Measurements from ENCODE around the gene GGACT. TPM values are rescaled to one million over a fixed set of nuclear protein-coding genes. Genes with fewer than 3 reads are reported as not detected.
"Not testable (repeated sequence)": the region's sequence is repeated elsewhere in the genome, so short reads cannot be mapped to it uniquely, and the experiment has no call there.

Gene GGACT
- total and polyA plus RNA-seq, 5 donors from 2014 or later = 8.3 to 15.1 (median 9.3) TPM

DNA sequence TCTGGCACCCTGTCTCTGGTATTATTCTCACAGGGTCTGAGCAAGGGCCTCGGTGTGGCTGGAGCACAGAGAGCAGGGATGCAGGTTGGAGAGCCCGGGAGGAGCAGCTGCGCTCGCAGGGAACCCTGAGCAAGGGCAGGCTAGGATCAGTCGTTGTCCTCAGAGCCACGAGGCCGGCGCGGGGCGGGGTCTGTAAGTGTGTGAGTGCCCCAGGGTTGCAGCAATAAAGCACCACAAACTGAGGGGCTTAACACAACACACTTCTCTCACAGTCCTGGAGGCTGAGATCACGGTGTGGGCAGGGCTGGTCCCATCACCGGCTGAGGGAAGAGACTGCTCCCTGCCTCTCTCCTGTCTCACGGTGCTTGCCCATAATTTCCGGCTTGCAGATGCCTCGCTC lies 38.5 kb upstream of the GGACT start:
- H3K27ac Mint-ChIP-seq = no peak overlapping the region
- H3K27ac ChIP-seq (ENCODE audit: insufficient read depth, low read length, poor library complexity, severe bottlenecking) = no peak overlapping the region
- H3K4me1 ChIP-seq (ENCODE audit: control insufficient read depth, insufficient read depth, low read length, poor library complexity, severe bottlenecking) = no peaks in the 10 kb centered on the region
- no peak overlapping the region for H3K4me3 ChIP-seq (ENCODE audit: low read depth, low read length)
- H3K27me3 ChIP-seq (ENCODE audit: control insufficient read depth, insufficient read depth, low read length) = no peaks in the 10 kb centered on the region
- H3K4me1 Mint-ChIP-seq = peaks cover 0 to 16% (median 3%) of the 10 kb centered on the region in 4 donors
- no peaks in the 10 kb centered on the region for H3K9me3 ChIP-seq (ENCODE audit: control insufficient read depth in 2 of 2, low read length in 2 of 2)
- H3K36me3 ChIP-seq (ENCODE audit: control insufficient read depth, insufficient read depth, low read length) = peaks cover 34% of the 10 kb centered on the region
- H3K4me3 Mint-ChIP-seq = no peak overlapping the region
- peaks cover 50% of the 10 kb centered on the region for H3K36me3 Mint-ChIP-seq
- ATAC-seq (ENCODE audit: low read depth in 2 of 2) (no peak), DNase-seq (no peak)
- H3K27me3 Mint-ChIP-seq = no peaks in the 10 kb centered on the region
- H3K9me3 Mint-ChIP-seq = no peaks in the 10 kb centered on the region

GRCh38 chr13:100625447-100625846 lies 36.9 kb upstream of the GGACT start:
- no peak for ATAC-seq (ENCODE audit: low read depth in 2 of 2)
- H3K27ac ChIP-seq (ENCODE audit: insufficient read depth, low read length, poor library complexity, severe bottlenecking) = no peak overlapping the region
- peak overlapping the region in 1 of 3 donors; percentile 20 for H3K27ac Mint-ChIP-seq

DNA sequence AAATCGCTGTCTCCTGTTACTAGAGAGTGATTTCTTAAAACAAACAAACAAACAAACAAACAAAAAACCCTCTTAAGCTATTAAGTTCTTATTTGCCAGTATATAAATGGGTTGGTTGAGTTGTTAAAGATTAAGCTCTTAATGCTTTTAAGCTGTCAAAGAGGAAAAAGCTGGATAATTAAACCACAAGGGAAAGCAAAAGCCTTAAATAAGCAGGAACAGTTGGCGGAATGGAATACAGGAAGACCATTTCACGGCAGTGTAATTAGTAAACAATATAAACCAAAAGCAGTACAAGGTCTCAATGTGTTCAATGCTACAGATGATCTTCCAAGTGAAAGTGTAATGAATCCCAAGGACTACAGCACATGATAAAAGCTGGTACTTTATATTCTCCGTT lies 32.2 kb upstream of the GGACT start:
- peaks cover 29% of the 10 kb centered on the region for H3K36me3 Mint-ChIP-seq
- no peak for ATAC-seq (ENCODE audit: low read depth in 2 of 2)
- no peak overlapping the region for H3K4me3 Mint-ChIP-seq
- peaks cover 0 to 1% (median 0%) of the 10 kb centered on the region in 7 donors for H3K9me3 Mint-ChIP-seq
- Histone ChIP-seq H3K4me1 (ENCODE audit: control insufficient read depth, insufficient read depth, low read length, poor library complexity, severe bottlenecking) (peaks cover 5% of the 10 kb centered on the region), H3K27me3 (ENCODE audit: control insufficient read depth, insufficient read depth, low read length) (no peaks in the 10 kb centered on the region), H3K36me3 (ENCODE audit: control insufficient read depth, insufficient read depth, low read length) (peaks cover 8% of the 10 kb centered on the region), H3K4me3 (ENCODE audit: low read depth, low read length) (no peak overlapping the region), H3K9me3 (ENCODE audit: control insufficient read depth in 2 of 2, low read length in 2 of 2) (no peaks in the 10 kb centered on the region), H3K27ac (ENCODE audit: insufficient read depth, low read length, poor library complexity, severe bottlenecking) (no peak overlapping the region)
- peak overlapping the region in 1 of 3 donors; percentile 28 for H3K27ac Mint-ChIP-seq
- no peak for DNase-seq
- H3K4me1 Mint-ChIP-seq = peaks cover 15 to 29% (median 23%) of the 10 kb centered on the region in 4 donors
- H3K27me3 Mint-ChIP-seq = no peaks in the 10 kb centered on the region

More at GRCh38 chr13:100625447-100625846, 36.9 kb upstream of the GGACT start:
- Mint-ChIP-seq H3K9me3 (no peaks in the 10 kb centered on the region), H3K4me1 (peaks cover 4 to 19% (median 6%) of the 10 kb centered on the region in 4 donors), H3K36me3 (peaks cover 56% of the 10 kb centered on the region), H3K27me3 (no peaks in the 10 kb centered on the region), H3K4me3 (no peak overlapping the region)
- DNase-seq = no peak
- H3K36me3 ChIP-seq (ENCODE audit: control insufficient read depth, insufficient read depth, low read length) = peaks cover 28% of the 10 kb centered on the region
- H3K27me3 ChIP-seq (ENCODE audit: control insufficient read depth, insufficient read depth, low read length) = no peaks in the 10 kb centered on the region
- no peaks in the 10 kb centered on the region for H3K4me1 ChIP-seq (ENCODE audit: control insufficient read depth, insufficient read depth, low read length, poor library complexity, severe bottlenecking)
- no peak overlapping the region for H3K4me3 ChIP-seq (ENCODE audit: low read depth, low read length)
- no peaks in the 10 kb centered on the region for H3K9me3 ChIP-seq (ENCODE audit: control insufficient read depth in 2 of 2, low read length in 2 of 2)

DNA sequence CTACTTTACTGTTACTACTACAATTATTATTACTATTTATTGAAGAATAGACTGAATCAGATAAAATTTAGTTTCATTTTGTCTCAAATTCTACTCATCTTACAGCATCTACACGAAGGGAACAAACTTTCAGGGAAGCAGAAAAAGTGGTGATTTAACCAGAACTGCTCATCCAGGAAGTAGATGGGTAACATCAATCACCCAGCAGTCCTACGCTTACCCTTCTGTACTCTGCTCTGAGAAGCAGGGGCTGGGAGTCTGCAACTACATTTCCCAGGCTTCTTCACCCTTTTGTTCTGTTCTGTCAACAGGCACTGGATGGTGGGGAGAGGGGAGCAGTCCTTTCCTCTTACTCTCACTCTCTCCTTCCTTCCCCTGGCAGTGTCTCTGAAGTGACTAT lies 31.4 kb upstream of the GGACT start:
- H3K27ac Mint-ChIP-seq = peak overlapping the region; percentile 28 to 80 (median 70)
- Histone ChIP-seq H3K27me3 (ENCODE audit: control insufficient read depth, insufficient read depth, low read length) (no peaks in the 10 kb centered on the region), H3K9me3 (ENCODE audit: control insufficient read depth in 2 of 2, low read length in 2 of 2) (no peaks in the 10 kb centered on the region), H3K4me3 (ENCODE audit: low read depth, low read length) (peak overlapping the region; percentile 54), H3K36me3 (ENCODE audit: control insufficient read depth, insufficient read depth, low read length) (peaks cover 5% of the 10 kb centered on the region), H3K27ac (ENCODE audit: insufficient read depth, low read length, poor library complexity, severe bottlenecking) (no peak overlapping the region), H3K4me1 (ENCODE audit: control insufficient read depth, insufficient read depth, low read length, poor library complexity, severe bottlenecking) (peaks cover 5% of the 10 kb centered on the region)
- peaks cover 26% of the 10 kb centered on the region for H3K36me3 Mint-ChIP-seq
- ATAC-seq (ENCODE audit: low read depth in 2 of 2) = peak; percentile 52 to 78
- H3K4me3 Mint-ChIP-seq = peak overlapping the region in 1 of 4 donors; percentile 50
- peaks cover 15 to 28% (median 23%) of the 10 kb centered on the region in 4 donors for H3K4me1 Mint-ChIP-seq
- peaks cover 0 to 1% (median 0%) of the 10 kb centered on the region in 7 donors for H3K9me3 Mint-ChIP-seq
- peak in 1 of 3 donors; percentile 51 for DNase-seq
- no peaks in the 10 kb centered on the region for H3K27me3 Mint-ChIP-seq

GRCh38 chr13:100618897-100619296 lies 30.3 kb upstream of the GGACT start:
- H3K27ac ChIP-seq (ENCODE audit: insufficient read depth, low read length, poor library complexity, severe bottlenecking); H3K27ac Mint-ChIP-seq; H3K4me1 ChIP-seq (ENCODE audit: control insufficient read depth, insufficient read depth, low read length, poor library complexity, severe bottlenecking); H3K27me3 ChIP-seq (ENCODE audit: control insufficient read depth, insufficient read depth, low read length); H3K36me3 ChIP-seq (ENCODE audit: control insufficient read depth, insufficient read depth, low read length); H3K4me3 ChIP-seq (ENCODE audit: low read depth, low read length); H3K9me3 ChIP-seq (ENCODE audit: control insufficient read depth in 2 of 2, low read length in 2 of 2); H3K9me3 Mint-ChIP-seq; DNase-seq; ATAC-seq (ENCODE audit: low read depth in 2 of 2); H3K4me3 Mint-ChIP-seq; H3K27me3 Mint-ChIP-seq: not testable (repeated sequence)
- peaks cover 13 to 26% (median 20%) of the 10 kb centered on the region in 4 donors for H3K4me1 Mint-ChIP-seq
- H3K36me3 Mint-ChIP-seq = peaks cover 20% of the 10 kb centered on the region

DNA sequence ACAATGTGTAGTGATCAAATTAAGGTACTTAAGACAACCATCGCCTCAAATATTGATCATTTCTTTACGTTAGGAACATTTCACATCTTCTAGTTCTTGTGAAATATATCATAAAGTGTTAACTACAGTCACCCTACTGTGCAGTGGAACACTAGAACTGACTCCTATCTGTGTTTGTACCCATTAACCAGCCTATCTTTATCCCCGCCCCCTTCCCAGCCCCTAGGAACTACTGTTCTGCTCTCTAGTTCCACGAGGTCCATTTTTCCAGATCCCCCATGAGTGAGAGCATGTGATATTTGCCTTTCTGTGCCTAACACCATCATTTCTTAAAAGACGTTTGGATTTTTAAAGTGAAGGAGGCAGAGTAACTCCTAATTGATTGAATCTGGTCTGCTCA lies 24.4 kb upstream of the GGACT start:
- peaks cover 0 to 1% (median 0%) of the 10 kb centered on the region in 7 donors for H3K9me3 Mint-ChIP-seq
- H3K4me3 ChIP-seq (ENCODE audit: low read depth, low read length) = no peak overlapping the region
- ATAC-seq (ENCODE audit: low read depth in 2 of 2) (no peak), DNase-seq (no peak)
- no peaks in the 10 kb centered on the region for H3K27me3 ChIP-seq (ENCODE audit: control insufficient read depth, insufficient read depth, low read length)
- H3K36me3 ChIP-seq (ENCODE audit: control insufficient read depth, insufficient read depth, low read length) = peaks cover 2% of the 10 kb centered on the region
- H3K27me3 Mint-ChIP-seq = no peaks in the 10 kb centered on the region
- H3K9me3 ChIP-seq (ENCODE audit: control insufficient read depth in 2 of 2, low read length in 2 of 2) = no peaks in the 10 kb centered on the region
- H3K4me1 ChIP-seq (ENCODE audit: control insufficient read depth, insufficient read depth, low read length, poor library complexity, severe bottlenecking) = peaks cover 10% of the 10 kb centered on the region
- peaks cover 23% of the 10 kb centered on the region for H3K36me3 Mint-ChIP-seq
- peak overlapping the region in 1 of 3 donors; percentile 71 for H3K27ac Mint-ChIP-seq
- peaks cover 18 to 39% (median 34%) of the 10 kb centered on the region in 4 donors for H3K4me1 Mint-ChIP-seq
- no peak overlapping the region for H3K27ac ChIP-seq (ENCODE audit: insufficient read depth, low read length, poor library complexity, severe bottlenecking)
- no peak overlapping the region for H3K4me3 Mint-ChIP-seq

DNA sequence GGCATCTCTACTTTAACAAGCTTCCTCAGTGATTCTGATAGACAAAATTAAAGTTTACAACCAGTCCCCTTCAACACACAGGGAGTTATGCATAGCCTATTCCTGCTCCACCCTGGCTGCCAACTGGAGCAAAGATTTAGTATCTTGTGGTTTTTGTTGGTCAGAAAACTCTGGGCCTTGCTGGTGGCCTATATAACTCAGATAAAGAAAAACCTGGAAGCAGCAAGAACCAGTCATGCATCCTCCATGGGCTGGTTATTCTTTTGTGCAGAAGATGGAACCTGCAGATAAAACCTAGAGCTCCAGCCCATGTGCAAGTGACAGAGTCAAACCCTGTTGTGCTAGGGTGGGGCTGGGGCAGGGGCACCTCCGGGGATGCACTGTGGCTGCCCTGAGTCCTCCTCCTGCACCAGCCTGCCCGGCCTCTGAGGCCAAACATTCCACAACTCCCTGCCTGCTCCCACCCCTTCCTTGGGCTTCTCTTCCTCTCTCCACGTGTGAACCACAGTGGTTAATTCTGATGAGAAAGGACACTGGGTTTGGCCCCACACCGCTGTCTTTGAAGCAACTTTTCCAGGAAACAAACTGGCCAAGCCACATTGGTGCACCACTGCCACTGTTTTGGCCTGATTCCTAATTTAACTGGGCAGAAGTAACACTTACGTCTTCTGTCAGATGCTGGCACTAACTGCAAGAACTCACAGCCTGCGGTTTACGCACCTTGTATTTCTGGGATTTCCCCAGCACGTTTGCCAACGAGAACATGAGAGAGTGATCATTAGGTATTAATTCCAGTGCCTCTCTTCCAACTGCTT lies 23.3 kb upstream of the GGACT start:
- Mint-ChIP-seq H3K27ac (peak overlapping the region in 2 of 3 donors; percentile 53 to 71), H3K9me3 (peaks cover 0 to 1% (median 0%) of the 10 kb centered on the region in 7 donors), H3K36me3 (peaks cover 31% of the 10 kb centered on the region), H3K27me3 (no peaks in the 10 kb centered on the region), H3K4me3 (no peak overlapping the region), H3K4me1 (peaks cover 18 to 36% (median 31%) of the 10 kb centered on the region in 4 donors)
- Histone ChIP-seq H3K36me3 (ENCODE audit: control insufficient read depth, insufficient read depth, low read length) (peaks cover 2% of the 10 kb centered on the region), H3K4me1 (ENCODE audit: control insufficient read depth, insufficient read depth, low read length, poor library complexity, severe bottlenecking) (peaks cover 10% of the 10 kb centered on the region), H3K4me3 (ENCODE audit: low read depth, low read length) (no peak overlapping the region), H3K9me3 (ENCODE audit: control insufficient read depth in 2 of 2, low read length in 2 of 2) (no peaks in the 10 kb centered on the region), H3K27me3 (ENCODE audit: control insufficient read depth, insufficient read depth, low read length) (no peaks in the 10 kb centered on the region), H3K27ac (ENCODE audit: insufficient read depth, low read length, poor library complexity, severe bottlenecking) (no peak overlapping the region)
- ATAC-seq (ENCODE audit: low read depth in 2 of 2) = no peak
- DNase-seq = no peak

Measured in CD4-positive, CD25-positive, alpha-beta regulatory T cell (primary cell).